ENCODE data around the gene ZBTB7A. TPM values are rescaled to one million over a fixed set of nuclear protein-coding genes. Genes with fewer than 3 reads are reported as not detected.
A peak's percentile ranks its signal among the peaks of the same experiment; 100 is the strongest.

Gene ZBTB7A
- total RNA-seq, 4 donors from 2014 or later = 138 to 162 (median 152) TPM

DNA sequence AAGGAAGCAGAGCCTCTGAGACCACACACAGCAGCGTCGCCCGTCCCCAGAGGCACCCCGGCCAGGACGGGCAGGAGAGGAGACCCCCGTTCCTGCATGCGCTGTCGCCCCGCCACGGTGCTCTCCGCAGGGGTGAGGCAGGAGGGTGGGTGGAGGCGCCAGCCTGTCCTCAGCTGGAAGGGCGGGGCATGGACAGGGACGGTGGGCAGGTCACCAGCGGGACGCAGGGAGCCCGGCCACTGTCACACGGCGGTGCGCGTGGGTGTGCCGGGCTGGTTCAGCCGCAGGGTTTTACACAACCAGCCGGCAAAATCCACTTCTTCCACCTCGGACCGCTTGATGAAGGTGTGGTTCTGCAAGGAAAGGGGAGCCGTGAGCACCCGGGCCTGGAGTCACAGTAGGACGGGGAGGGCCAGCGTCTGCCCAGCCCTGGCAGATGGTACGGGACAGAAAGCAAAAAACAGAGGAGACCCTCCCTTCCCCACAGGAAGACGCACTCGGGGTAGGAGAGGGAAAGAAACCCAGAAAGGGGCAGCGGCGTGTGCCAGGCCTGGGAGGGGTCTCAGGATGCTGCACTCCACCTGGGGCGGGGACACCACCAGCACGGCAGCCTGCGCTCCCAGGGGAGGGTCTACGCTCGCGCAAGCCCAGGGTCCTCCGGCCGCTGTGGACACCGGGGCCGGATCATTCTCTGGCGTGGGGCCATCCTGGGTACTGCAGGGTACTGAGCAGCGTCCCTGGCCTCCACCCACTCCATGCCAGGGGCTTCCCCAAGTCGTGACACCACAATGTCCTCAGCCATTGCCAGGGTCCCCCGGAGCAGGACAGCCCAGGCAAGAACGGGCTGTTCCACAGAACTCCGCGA, 23.9 kb upstream of the ZBTB7A start:
- no peak for DNase-seq (ENCODE audit: low spot score in 2 of 2)
- no peak overlapping the region for H3K4me3 ChIP-seq (ENCODE audit: low read depth, poor library complexity, severe bottlenecking)
- TF ChIP-seq, protein P1, sequence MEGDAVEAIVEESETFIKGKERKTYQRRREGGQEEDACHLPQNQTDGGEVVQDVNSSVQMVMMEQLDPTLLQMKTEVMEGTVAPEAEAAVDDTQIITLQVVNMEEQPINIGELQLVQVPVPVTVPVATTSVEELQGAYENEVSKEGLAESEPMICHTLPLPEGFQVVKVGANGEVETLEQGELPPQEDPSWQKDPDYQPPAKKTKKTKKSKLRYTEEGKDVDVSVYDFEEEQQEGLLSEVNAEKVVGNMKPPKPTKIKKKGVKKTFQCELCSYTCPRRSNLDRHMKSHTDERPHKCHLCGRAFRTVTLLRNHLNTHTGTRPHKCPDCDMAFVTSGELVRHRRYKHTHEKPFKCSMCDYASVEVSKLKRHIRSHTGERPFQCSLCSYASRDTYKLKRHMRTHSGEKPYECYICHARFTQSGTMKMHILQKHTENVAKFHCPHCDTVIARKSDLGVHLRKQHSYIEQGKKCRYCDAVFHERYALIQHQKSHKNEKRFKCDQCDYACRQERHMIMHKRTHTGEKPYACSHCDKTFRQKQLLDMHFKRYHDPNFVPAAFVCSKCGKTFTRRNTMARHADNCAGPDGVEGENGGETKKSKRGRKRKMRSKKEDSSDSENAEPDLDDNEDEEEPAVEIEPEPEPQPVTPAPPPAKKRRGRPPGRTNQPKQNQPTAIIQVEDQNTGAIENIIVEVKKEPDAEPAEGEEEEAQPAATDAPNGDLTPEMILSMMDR (IDR thresholded peaks at IDR 0.05) = no peak
- TF ChIP-seq POLR2A (IDR thresholded peaks at IDR 0.05) = no peak
- WGBS, 2 donors = 89 to 93% methylated on average over 50 to 52 of the region's 52 CpGs
- intact Hi-C loops (cut with DNase I; ENCODE audit: low total_unique reads) = no loop called here

DNA sequence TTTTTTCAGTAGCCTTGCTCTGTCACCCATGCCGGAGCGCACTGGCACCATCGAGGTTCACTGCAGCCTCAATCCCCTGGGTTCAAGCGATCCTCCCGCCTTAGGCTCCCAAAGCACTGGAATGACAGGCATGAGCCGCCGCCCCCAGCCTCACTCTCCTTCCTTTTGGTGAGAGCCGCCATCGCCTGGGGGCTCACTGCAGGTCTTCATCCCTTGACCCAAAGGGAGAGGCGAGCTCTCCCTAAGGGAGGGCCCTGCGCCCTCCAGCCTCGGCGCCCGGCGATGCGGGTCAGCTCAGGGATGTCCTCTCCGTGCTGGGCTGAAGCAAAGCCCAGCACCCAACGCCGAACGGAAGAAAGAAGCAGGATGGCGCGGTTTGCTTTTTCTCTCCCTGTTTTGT, 23.2 kb upstream of the ZBTB7A start:
- no peak for DNase-seq (ENCODE audit: low spot score in 2 of 2)
- intact Hi-C loops (cut with DNase I; ENCODE audit: low total_unique reads) = no loop called here
- no peak for TF ChIP-seq POLR2A (IDR thresholded peaks at IDR 0.05)
- TF ChIP-seq, protein P1 (IDR thresholded peaks at IDR 0.05) = no peak
- H3K4me3 ChIP-seq (ENCODE audit: low read depth, poor library complexity, severe bottlenecking) = no peak overlapping the region
- WGBS, 2 donors = 89 to 96% methylated on average over 22 of the region's 22 CpGs

DNA sequence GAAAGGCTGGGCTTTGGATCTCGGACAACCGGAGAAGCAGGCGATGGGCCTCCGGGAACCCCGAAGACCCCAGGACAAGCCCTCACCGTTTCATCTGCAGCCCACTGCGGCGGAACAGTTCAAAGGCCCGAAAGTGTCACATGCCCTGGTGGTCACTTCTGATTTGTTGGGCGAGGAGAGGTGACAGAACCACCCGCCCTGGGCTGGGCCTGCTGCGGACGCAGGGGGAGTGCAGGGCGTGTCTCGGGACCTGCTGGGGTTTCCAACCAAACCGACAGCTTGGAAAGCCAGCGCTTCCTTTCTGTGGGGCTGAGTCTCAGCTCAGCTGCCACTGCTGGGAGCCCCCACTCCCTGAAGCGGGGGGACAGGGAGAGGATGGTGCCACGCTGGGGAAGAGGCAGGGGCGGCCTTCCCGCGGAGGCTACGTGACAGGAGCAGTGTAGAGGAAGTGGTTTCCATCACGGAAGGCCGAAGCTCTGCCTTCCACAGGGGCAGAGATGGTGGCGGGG, 22.8 kb upstream of the ZBTB7A start:
- intact Hi-C loops (cut with DNase I; ENCODE audit: low total_unique reads) = no loop called here
- TF ChIP-seq POLR2A (IDR thresholded peaks at IDR 0.05) = no peak
- TF ChIP-seq, protein P1 (IDR thresholded peaks at IDR 0.05) = no peak
- no peak overlapping the region for H3K4me3 ChIP-seq (ENCODE audit: low read depth, poor library complexity, severe bottlenecking)
- WGBS, 2 donors = 79 to 82% methylated on average over 14 to 26 of the region's 26 CpGs
- peak in 1 of 2 donors; percentile 47 for DNase-seq (ENCODE audit: low spot score in 2 of 2)

DNA sequence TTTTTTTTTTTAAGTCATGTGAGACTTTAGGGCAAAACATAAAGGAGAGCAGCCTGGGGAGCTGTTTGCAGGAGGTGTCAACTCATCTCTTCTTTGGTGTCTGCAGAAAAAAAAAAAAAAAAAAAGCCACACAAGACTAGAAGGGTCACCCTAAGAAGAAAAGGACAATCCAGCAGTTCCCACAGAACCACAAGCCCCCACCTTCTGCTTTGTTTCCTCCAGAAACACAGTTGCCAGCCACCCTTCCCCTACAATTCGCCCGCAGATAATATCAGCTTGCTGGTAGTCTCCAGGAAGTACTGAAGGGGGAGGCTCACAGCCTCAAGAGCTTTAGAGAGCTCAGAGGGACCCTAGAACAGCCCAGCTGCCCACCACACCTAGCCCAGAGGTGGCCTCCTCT, 22.3 kb upstream of the ZBTB7A start:
- TF ChIP-seq POLR2A (IDR thresholded peaks at IDR 0.05) = no peak
- TF ChIP-seq, protein P1 (IDR thresholded peaks at IDR 0.05) = no peak
- DNase-seq (ENCODE audit: low spot score in 2 of 2) = no peak
- intact Hi-C loops (cut with DNase I; ENCODE audit: low total_unique reads) = no loop called here
- no peak overlapping the region for H3K4me3 ChIP-seq (ENCODE audit: low read depth, poor library complexity, severe bottlenecking)
- WGBS, 2 donors = 64 to 65% methylated on average over 2 of the region's 2 CpGs

DNA sequence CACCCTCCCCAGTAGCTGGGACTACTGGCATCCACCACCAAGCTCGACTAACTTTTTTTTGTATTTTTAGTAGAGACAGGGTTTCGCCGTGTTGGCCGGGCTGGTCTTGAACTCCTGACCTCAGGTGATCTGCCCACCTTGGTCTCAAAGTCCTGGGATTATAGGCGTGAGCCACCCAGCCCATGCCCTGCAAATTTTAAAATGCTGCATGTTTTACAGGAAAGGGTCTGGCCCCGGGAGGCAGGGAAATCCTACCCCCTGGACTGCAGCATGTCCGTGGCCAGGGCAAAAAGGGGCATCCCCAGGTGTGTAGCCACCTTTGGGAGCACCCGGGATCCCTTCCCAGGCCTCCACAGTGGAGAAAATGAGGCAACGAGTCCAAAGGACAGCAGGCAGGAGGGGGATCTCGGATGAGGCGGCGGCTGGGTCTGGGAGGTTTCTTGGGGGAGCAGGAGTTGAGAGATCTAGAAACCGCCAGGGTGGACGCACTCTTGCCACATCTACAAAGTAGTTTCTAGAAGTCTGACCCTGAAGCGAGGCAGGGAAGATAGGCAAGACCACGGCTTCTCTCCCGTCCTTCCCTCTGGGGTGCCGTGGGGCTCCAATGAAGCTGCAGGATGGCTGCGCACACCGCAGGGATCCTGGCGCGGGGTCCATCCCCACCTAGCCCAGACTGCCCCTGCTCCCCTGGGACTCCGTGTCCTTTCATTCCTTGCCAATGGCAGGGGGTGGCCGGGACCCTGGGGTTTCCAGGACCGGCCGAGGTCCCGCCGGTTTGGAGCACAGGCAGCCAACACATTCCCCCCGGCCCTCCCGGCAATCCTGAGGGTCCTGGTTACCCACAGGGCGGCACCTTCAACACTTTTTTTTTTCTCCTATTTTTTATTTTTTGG, 21.3 kb upstream of the ZBTB7A start:
- DNase-seq (ENCODE audit: low spot score in 2 of 2) = no peak
- no peak overlapping the region for H3K4me3 ChIP-seq (ENCODE audit: low read depth, poor library complexity, severe bottlenecking)
- intact Hi-C loops (cut with DNase I; ENCODE audit: low total_unique reads) = no loop called here
- TF ChIP-seq, protein P1 (IDR thresholded peaks at IDR 0.05) = no peak
- no peak for TF ChIP-seq POLR2A (IDR thresholded peaks at IDR 0.05)
- WGBS, 2 donors = 82 to 85% methylated on average over 31 of the region's 31 CpGs
